ENCODE measurements around the gene ANKMY1. TPM values are rescaled to one million over a fixed set of nuclear protein-coding genes. Genes with fewer than 3 reads are reported as not detected.

ANKMY1 gene
- total and polyA plus RNA-seq, 2 donors (not counting 1 experiment from before 2014, with no cell fraction given), result 51.7 to 72.1 TPM

DNA sequence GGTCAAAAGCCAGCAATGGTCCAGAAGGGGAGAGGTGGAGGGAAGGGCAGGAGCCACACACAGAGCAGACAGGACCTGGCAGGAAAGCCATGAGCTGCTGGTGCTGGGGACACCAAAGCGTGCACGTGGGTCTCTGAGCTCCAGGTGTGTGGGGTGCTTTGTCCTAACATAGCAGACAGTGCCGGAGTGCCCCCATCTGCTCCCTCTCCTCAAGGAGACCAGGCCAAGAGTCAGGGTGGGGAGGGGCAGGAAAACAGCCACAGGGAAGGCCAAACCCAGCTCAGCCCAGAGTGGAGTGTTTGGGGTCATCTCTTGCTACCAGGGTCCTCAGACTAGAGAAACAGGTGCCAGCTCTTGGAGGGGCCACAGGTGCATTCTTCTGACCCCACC lies 126.5 kb downstream of the ANKMY1 start:
- no peak overlapping the region for H3K4me3 ChIP-seq (ENCODE audit: control extremely low read depth in 1 of 5, extremely low read depth in 1 of 5, insufficient read depth in 1 of 5, low read depth in 2 of 5, low read length in 4 of 5)
- no peaks in the 10 kb centered on the region for H3K79me2 ChIP-seq (ENCODE audit: control insufficient read depth, insufficient read depth, low read length)
- H3K9me3 Mint-ChIP-seq (ENCODE audit: insufficient read depth), result peaks cover 3% of the 10 kb centered on the region
- peaks cover 0 to 12% (median 2%) of the 10 kb centered on the region in 4 experiments for H3K27me3 ChIP-seq (replicated peaks in 1 of 4; ENCODE audit: control extremely low read depth in 1 of 4, control insufficient read depth in 3 of 4, insufficient read depth in 4 of 4, low read length in 3 of 4)
- ATAC-seq (ENCODE audit: low read depth) (no peak), DNase-seq (no peak)
- H3K4me2 ChIP-seq (replicated peaks; ENCODE audit: low read depth, low read length, poor library complexity, severe bottlenecking), result no peak overlapping the region
- ChIA-PET POLR2A (no interaction called here), CTCF (interaction anchor here (1.0 kb wide), 1 partner anchor 16 kb away, joined by 3 read pairs; no protein-coding TSS in a partner anchor)
- no peak overlapping the region for H2AFZ ChIP-seq (ENCODE audit: insufficient read depth, low read depth, low read length, poor library complexity, severe bottlenecking)
- intact Hi-C loops (cut with micrococcal nuclease), result loop anchor here (10.0 kb wide), 1 partner anchor 406 kb away; the partner anchor contains the start of gene NDUFA10
- peaks cover 0 to 10% (median 0%) of the 10 kb centered on the region in 3 donors for H3K9me3 ChIP-seq (ENCODE audit: control extremely low read depth in 1 of 3, control insufficient read depth in 2 of 3, insufficient read depth in 1 of 3, low read length in 2 of 3)
- no peaks in the 10 kb centered on the region for H3K36me3 ChIP-seq (replicated peaks in 1 of 2; ENCODE audit: control extremely low read depth in 1 of 2, control insufficient read depth in 1 of 2, extremely low read depth in 1 of 2, insufficient read depth in 2 of 2, low read length in 1 of 2)
- H3K4me1 Mint-ChIP-seq, result peaks cover 2% of the 10 kb centered on the region
- TF ChIP-seq, protein P1, sequence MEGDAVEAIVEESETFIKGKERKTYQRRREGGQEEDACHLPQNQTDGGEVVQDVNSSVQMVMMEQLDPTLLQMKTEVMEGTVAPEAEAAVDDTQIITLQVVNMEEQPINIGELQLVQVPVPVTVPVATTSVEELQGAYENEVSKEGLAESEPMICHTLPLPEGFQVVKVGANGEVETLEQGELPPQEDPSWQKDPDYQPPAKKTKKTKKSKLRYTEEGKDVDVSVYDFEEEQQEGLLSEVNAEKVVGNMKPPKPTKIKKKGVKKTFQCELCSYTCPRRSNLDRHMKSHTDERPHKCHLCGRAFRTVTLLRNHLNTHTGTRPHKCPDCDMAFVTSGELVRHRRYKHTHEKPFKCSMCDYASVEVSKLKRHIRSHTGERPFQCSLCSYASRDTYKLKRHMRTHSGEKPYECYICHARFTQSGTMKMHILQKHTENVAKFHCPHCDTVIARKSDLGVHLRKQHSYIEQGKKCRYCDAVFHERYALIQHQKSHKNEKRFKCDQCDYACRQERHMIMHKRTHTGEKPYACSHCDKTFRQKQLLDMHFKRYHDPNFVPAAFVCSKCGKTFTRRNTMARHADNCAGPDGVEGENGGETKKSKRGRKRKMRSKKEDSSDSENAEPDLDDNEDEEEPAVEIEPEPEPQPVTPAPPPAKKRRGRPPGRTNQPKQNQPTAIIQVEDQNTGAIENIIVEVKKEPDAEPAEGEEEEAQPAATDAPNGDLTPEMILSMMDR (IDR thresholded peaks at IDR 0.05), result no peak
- TF ChIP-seq EZH2 (IDR thresholded peaks at IDR 0.05; ENCODE audit: borderline replicate concordance, insufficient read depth, low read depth, low read length, poor library complexity, severe bottlenecking), result no peak
- H3K27me3 Mint-ChIP-seq, result peaks cover 5% of the 10 kb centered on the region
- 92% methylated on average over 2 of the region's 3 CpGs for WGBS (ENCODE audit: insufficient coverage)
- no peak overlapping the region for H3K4me3 Mint-ChIP-seq
- H3K27ac Mint-ChIP-seq, result no peak overlapping the region
- no peak overlapping the region for H3K9ac ChIP-seq (ENCODE audit: low read length)
- no peak overlapping the region for H3K27ac ChIP-seq (ENCODE audit: low read length in 2 of 2)
- H4K20me1 ChIP-seq (ENCODE audit: control insufficient read depth, insufficient read depth, low read length, poor library complexity, severe bottlenecking), result no peaks in the 10 kb centered on the region
- H3K4me1 ChIP-seq (ENCODE audit: control insufficient read depth in 2 of 2, insufficient read depth in 2 of 2, low read length in 2 of 2), result peaks cover 5 to 6% of the 10 kb centered on the region in 2 donors

- H3K9me3 Mint-ChIP-seq (ENCODE audit: insufficient read depth), result peaks cover 3% of the 10 kb centered on the region
- intact Hi-C loops (cut with micrococcal nuclease), result loop anchor here (10.0 kb wide), 1 partner anchor 406 kb away; the partner anchor contains the start of gene NDUFA10
- peaks cover 0 to 17% (median 0%) of the 10 kb centered on the region in 3 donors for H3K9me3 ChIP-seq (ENCODE audit: control extremely low read depth in 1 of 3, control insufficient read depth in 2 of 3, insufficient read depth in 1 of 3, low read length in 2 of 3)
- ATAC-seq (ENCODE audit: low read depth), result no peak
- no peak overlapping the region for H3K4me2 ChIP-seq (replicated peaks; ENCODE audit: low read depth, low read length, poor library complexity, severe bottlenecking)
- no peak overlapping the region for H3K9ac ChIP-seq (ENCODE audit: low read length)
- TF ChIP-seq, protein P1 (IDR thresholded peaks at IDR 0.05), result no peak
- no peak for TF ChIP-seq EZH2 (IDR thresholded peaks at IDR 0.05; ENCODE audit: borderline replicate concordance, insufficient read depth, low read depth, low read length, poor library complexity, severe bottlenecking)
- ChIA-PET CTCF (no interaction called here), POLR2A (no interaction called here)
- H3K36me3 ChIP-seq (replicated peaks in 1 of 2; ENCODE audit: control extremely low read depth in 1 of 2, control insufficient read depth in 1 of 2, extremely low read depth in 1 of 2, insufficient read depth in 2 of 2, low read length in 1 of 2), result no peaks in the 10 kb centered on the region
- peak; percentile 8 for DNase-seq
- H3K4me1 ChIP-seq (ENCODE audit: control insufficient read depth in 2 of 2, insufficient read depth in 2 of 2, low read length in 2 of 2), result peaks cover 5% of the 10 kb centered on the region in 2 donors
- H3K4me1 Mint-ChIP-seq, result peaks cover 2% of the 10 kb centered on the region
- 70% methylated on average over 3 of the region's 5 CpGs for WGBS (ENCODE audit: insufficient coverage)
- no peak overlapping the region for H3K4me3 Mint-ChIP-seq
- H2AFZ ChIP-seq (ENCODE audit: insufficient read depth, low read depth, low read length, poor library complexity, severe bottlenecking), result no peak overlapping the region
- no peaks in the 10 kb centered on the region for H3K79me2 ChIP-seq (ENCODE audit: control insufficient read depth, insufficient read depth, low read length)
- peaks cover 5% of the 10 kb centered on the region for H3K27me3 Mint-ChIP-seq
- H3K27ac Mint-ChIP-seq, result no peak overlapping the region
- no peaks in the 10 kb centered on the region for H4K20me1 ChIP-seq (ENCODE audit: control insufficient read depth, insufficient read depth, low read length, poor library complexity, severe bottlenecking)
- H3K27me3 ChIP-seq (replicated peaks in 1 of 4; ENCODE audit: control extremely low read depth in 1 of 4, control insufficient read depth in 3 of 4, insufficient read depth in 4 of 4, low read length in 3 of 4), result peaks cover 0 to 12% (median 2%) of the 10 kb centered on the region in 4 experiments
- no peak overlapping the region for H3K27ac ChIP-seq (ENCODE audit: low read length in 2 of 2)
- H3K4me3 ChIP-seq (ENCODE audit: control extremely low read depth in 1 of 5, extremely low read depth in 1 of 5, insufficient read depth in 1 of 5, low read depth in 2 of 5, low read length in 4 of 5), result no peak overlapping the region
These were observed 127.2 kb downstream of the ANKMY1 start for GRCh38 chr2:240430595-240430994.
